Mucosa of descending colon (tissue), 3 donors: Measurements from ENCODE around the gene SLFNL1. TPM values are rescaled to one million over a fixed set of nuclear protein-coding genes. Genes with fewer than 3 reads are reported as not detected.

Experiments
- ATAC-seq: fragments of 200-7000 bp; cut with Tn5 transposase; one replicate; pipeline ENCODE4 v1.9.1; 2020; ENCODE audit warnings: mild to moderate bottlenecking, moderate library complexity
- DNase-seq, 3 donors: peaks; one replicate each; pipeline ENCODE4 v3.0.0-alpha.2; 2020
- H3K36me3 ChIP-seq: fragments of 200-600 bp; one replicate; pipeline ENCODE4 v1.8.0; 2021; ENCODE audit warnings: low read depth, mild to moderate bottlenecking
- H3K4me1 ChIP-seq: fragments of 200-600 bp; one replicate; pipeline ENCODE4 v1.8.0; 2021; ENCODE audit warnings: low read depth, mild to moderate bottlenecking
- H3K4me3 ChIP-seq: fragments of 200-600 bp; one replicate; pipeline ENCODE4 v1.8.0; 2021; ENCODE audit warnings: mild to moderate bottlenecking
- H3K9me3 ChIP-seq: fragments of 200-600 bp; one replicate; pipeline ENCODE4 v1.8.0; 2021; ENCODE audit warnings: mild to moderate bottlenecking
- intact Hi-C, 2 donors: fragments of 100-400 bp; cut with DNase I in 1 of 2; cut with micrococcal nuclease in 1 of 2; formaldehyde crosslinking; loops; one replicate each; pipeline versions ENCODE4 v1.11.0 to v1.11.1; 2022; cut with DNase I, micrococcal nuclease
- total RNA-seq, 3 donors: library from RNA; stranded (reverse); fragmentation: NEBNext Ultra II Directional in 2 of 3; extraction: Animal tissue kit (Norgen Biotek cat#: 25700) in 2 of 3; gene quantifications; one replicate each; pipeline versions ENCODE4 v1.2.1 to v1.2.4, GENCODE V29; 2021 to 2023
- TF ChIP-seq, protein P1 (sequence below): fragments of 200-600 bp; IDR thresholded peaks from one replicate; pipeline ENCODE4 v1.8.0; 2022; ENCODE audit warnings: antibody characterized with exemption, mild to moderate bottlenecking
- donor health status: DM: no; HTN: no; CAD: no; lungs with moderate emphysema.
- donor health status: DM: no; HTN: no; CAD: no.
- donor health status: DM: no; HTN: yes; CAD: no.

Gene SLFNL1
- total RNA-seq, 3 donors from 2014 or later: 0.29 to 0.82 (median 0.41) TPM

DNA sequence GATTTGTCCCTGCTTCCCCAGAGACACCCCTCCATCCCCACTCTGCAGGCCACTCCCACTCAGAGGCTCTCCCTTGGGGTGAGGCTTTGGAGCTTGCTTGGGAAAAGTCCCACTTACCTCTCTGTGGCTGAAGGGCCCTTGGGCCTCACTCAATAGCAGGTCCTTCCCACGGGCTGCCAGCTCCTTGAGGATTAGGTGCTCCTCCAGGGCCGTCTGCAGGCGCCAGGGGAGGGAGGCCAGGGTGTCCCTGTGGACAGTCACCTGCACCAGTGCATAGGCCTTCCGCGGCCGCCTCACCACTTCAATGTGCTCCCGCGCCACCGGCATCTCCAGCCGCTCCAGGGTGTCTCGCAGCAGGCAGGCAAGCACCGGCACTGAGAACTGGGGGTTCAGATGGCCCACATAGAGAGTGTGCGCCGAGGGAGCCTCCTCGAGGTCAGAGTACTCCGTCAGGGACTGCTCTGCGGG lies 1.4 kb downstream of the SLFNL1 start:
- no peaks in the 10 kb centered on the region for H3K36me3 ChIP-seq

DNA sequence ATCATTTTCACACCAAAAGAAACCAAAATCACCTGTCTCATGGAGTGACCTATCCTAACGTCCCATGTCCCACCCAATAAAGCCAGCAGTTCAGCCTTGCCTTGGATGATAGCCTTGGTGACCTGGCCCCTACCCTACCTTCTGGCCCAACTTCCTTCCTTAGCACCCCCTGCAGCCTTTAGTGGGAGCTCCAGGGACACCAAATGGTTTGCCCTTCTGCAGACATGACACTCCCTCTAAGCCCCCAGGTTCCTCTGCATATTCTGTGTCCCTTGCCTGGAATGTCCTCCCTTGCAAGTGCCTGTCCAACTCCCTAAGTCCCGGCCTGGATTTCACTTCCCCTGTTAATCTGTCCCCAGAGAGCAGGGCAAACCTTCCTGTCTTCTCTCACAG lies 2.2 kb downstream of the SLFNL1 start:
- Histone ChIP-seq H3K4me1 (no peaks in the 10 kb centered on the region), H3K9me3 (no peaks in the 10 kb centered on the region), H3K36me3 (no peaks in the 10 kb centered on the region), H3K4me3 (no peak overlapping the region)
- TF ChIP-seq, protein P1, sequence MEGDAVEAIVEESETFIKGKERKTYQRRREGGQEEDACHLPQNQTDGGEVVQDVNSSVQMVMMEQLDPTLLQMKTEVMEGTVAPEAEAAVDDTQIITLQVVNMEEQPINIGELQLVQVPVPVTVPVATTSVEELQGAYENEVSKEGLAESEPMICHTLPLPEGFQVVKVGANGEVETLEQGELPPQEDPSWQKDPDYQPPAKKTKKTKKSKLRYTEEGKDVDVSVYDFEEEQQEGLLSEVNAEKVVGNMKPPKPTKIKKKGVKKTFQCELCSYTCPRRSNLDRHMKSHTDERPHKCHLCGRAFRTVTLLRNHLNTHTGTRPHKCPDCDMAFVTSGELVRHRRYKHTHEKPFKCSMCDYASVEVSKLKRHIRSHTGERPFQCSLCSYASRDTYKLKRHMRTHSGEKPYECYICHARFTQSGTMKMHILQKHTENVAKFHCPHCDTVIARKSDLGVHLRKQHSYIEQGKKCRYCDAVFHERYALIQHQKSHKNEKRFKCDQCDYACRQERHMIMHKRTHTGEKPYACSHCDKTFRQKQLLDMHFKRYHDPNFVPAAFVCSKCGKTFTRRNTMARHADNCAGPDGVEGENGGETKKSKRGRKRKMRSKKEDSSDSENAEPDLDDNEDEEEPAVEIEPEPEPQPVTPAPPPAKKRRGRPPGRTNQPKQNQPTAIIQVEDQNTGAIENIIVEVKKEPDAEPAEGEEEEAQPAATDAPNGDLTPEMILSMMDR: no peak
- intact Hi-C loops: no loop called here
- no peak for ATAC-seq
- DNase-seq: no peak

More for the DNA sequence above, 1.4 kb downstream of the SLFNL1 start:
- TF ChIP-seq, protein P1: no peak
- intact Hi-C loops: no loop called here
- DNase-seq (no peak), ATAC-seq (no peak)
- Histone ChIP-seq H3K4me1 (no peaks in the 10 kb centered on the region), H3K4me3 (no peak overlapping the region), H3K9me3 (no peaks in the 10 kb centered on the region)

DNA sequence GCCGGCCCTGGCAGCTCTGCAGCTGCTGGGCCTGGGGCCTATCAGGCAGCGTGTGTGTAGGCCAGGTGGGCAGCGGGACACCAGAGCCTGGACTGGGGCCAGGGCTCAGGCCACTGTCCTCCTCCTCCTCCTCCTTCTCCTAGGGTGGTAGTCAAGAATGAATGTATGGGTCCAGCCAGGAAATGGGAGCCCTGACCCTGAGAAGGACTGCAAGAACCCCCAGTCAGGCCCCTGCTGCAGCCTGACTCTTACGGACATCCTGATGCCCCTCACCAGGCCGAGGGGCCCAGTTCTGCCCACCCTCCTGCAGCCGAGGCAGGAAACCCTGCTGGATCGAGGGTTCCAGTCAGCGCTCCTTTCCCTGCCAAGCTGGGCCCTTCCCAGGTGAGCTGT lies 3.5 kb downstream of the SLFNL1 start:
- ATAC-seq (no peak), DNase-seq (no peak)
- Histone ChIP-seq H3K36me3 (no peaks in the 10 kb centered on the region), H3K4me1 (no peaks in the 10 kb centered on the region), H3K9me3 (no peaks in the 10 kb centered on the region), H3K4me3 (no peak overlapping the region)
- TF ChIP-seq, protein P1: no peak
- intact Hi-C loops: no loop called here

DNA sequence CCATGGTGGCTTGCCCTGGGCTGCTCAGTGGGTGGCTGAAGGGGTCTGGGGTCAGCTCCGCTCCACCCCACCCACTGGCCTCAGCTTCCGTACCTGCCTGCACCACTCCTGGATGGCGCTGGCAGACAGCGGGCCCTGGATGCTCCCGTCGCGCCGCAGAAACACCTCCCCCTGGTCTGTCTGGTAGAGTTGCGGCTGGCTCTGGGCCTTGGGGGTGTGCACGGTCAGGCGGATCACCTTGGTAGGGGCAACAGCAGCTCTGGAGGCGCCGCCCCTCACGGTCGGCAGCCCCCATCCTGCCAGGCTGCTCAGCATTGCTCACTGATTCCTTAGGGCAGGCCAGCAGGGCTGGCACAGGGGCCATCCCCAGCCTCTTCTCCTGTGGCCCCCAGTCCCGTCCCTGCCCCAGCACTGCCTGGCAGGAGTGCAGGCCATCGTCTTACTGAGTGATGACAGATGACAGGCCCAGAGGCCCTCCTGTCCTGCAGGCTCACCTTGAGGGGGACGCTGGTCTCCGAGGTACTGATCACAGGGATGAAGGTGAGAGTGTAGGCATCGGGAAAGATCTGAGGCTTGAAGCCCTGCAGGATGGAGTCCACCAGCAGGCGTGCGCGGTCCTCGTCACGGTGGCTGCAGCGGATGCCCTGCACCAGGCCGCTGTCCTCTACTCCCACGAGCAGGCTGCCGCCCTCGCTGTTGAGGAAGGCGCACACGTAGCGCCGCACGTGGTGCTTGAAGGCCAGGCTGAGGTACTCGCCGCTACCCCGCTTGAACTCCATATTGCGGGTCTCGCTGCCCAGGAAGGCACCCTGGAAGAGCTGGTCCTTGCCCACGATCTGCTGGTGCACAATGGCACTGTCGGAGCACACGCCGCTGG lies 4.1 kb downstream of the SLFNL1 start:
- intact Hi-C loops: no loop called here
- no peak for DNase-seq
- TF ChIP-seq, protein P1: no peak

DNA sequence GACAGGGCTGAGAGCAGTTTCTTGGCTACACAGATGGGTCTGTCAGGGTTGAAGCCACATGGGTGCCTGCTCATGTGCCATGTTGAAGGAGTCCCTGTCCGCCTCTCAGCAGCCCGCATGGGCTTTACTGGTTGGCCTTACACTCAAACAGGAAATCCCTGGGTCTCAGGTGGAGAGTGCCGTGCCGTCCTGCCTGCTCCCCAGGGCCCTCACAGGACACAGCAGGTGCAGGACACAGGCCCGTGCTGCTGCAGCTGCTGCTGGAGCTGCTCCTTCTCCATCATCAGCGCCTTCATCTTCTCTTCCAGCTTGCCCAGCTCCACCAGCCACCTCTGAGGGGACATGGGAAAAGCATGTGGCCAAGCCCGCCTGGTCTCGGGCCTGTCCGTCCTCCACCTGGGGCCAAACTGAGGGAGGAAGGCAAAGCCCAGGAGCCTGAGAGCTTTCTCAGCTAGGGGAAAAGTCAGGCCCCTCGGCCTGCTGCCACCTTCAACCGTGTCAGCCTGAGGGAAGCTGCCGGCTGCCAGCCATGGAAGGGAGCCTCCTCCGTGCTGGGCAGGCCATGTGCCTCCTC lies 5.5 kb downstream of the SLFNL1 start:
- TF ChIP-seq, protein P1: no peak
- ATAC-seq (no peak), DNase-seq (no peak)
- intact Hi-C loops: no loop called here
- Histone ChIP-seq H3K36me3 (no peaks in the 10 kb centered on the region), H3K4me3 (no peak overlapping the region), H3K4me1 (no peaks in the 10 kb centered on the region), H3K9me3 (no peaks in the 10 kb centered on the region)

More for the DNA sequence above, 4.1 kb downstream of the SLFNL1 start:
- ATAC-seq: no peak
- H3K4me1 ChIP-seq: no peaks in the 10 kb centered on the region
- H3K4me3 ChIP-seq: no peak overlapping the region
- no peaks in the 10 kb centered on the region for H3K9me3 ChIP-seq
- no peaks in the 10 kb centered on the region for H3K36me3 ChIP-seq
